AG08396 (cell line): ENCODE measurements around the gene MRPL57.
"Not testable (repeated sequence)": the region's sequence is repeated elsewhere in the genome, so short reads cannot be mapped to it uniquely, and the experiment has no call there.

Source experiments
- DNase-seq: peaks from one replicate; pipeline ENCODE4 v3.0.0; 2012; ENCODE audit warnings: low spot score, mixed read lengths

Gene MRPL57

DNA sequence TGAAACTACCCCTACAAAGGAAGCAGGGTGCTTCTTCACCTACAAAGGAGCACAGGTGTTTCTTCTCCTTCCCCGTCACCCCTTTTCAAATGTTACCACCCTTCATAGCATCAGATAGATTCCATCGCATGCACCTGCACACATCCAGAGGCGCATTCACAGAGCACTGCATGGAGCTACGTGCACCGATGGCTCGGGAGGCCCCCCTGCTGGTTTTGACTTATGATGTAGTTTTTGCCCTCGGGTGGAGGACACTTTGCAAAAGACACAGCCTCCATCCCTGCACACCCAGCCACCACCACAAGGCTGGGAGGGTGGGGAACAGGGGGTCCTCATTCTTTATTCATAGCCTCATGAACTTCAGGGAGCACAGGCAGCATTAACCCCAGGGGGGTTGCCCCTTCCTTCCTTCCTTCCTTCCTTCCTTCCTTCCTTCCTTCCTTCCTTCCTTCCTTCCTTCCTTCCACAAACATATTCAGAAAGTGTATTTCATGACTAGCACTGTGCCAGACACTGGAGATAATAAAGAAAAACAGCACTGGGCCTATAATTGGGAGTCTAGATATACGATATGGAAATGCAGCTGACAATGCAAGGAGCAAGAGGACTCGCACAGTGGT is 21.3 kb downstream of the MRPL57 start:
- not testable (repeated sequence) for DNase-seq

DNA sequence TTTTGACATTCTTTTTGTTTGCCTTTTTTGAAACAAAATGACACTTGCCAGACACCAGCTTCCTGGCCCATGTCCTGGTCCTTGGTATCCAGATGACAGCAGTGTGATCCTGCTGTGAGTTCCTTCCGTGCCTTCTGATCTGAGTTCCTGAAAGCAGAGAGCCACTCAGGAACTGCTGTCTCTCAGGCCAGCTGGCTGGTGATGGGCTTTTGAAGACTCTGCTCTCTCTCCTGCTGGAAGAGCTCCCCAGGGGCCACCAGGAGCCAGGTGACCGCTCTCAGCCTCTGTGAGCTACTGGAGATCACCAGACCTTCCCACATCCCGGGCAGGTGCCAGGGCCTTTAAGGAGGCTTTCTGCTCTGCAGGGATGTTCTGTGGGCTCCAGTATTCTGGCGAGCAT is 21.9 kb downstream of the MRPL57 start:
- DNase-seq = not testable (repeated sequence)

DNA sequence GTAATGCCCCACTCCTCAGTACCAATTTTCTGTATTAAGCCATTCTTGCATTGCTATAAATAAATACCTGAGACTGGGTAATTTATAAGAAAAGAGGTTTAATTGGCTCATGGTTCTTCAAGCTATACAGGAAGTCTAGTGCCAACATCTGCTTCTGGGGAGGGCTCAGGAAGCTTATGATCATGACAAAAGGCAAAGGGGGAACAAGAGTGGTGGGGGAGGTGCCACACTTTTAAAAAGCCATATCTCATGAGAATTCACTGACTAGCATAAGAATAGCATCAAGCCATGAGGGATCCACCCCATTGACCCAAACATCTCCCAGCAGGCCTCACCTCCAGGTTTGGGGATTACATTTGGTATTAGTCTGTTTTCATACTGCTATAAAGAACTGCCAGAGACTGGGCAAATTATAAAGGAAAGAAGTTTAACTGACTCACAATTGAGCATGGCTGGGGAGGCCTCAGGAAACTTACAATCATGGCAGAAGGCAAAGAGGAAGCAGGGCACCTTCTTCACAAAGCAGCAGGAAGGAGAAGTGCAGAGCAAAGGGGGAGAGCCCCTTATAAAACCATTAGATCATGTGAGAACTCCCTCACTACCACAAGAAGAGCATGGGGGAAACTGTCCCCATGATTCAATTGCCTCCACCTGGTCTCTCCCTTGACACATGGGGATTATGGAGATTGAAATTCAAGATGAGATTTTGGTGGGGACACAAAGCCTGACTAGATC is 25.2 kb downstream of the MRPL57 start:
- DNase-seq = not testable (repeated sequence)

GRCh38 chr13:21202767-21203531 is 26.5 kb downstream of the MRPL57 start:
- DNase-seq = no peak

- DNase-seq = no peak
These were observed 32.2 kb downstream of the MRPL57 start for GRCh38 chr13:21208652-21209154.

DNA sequence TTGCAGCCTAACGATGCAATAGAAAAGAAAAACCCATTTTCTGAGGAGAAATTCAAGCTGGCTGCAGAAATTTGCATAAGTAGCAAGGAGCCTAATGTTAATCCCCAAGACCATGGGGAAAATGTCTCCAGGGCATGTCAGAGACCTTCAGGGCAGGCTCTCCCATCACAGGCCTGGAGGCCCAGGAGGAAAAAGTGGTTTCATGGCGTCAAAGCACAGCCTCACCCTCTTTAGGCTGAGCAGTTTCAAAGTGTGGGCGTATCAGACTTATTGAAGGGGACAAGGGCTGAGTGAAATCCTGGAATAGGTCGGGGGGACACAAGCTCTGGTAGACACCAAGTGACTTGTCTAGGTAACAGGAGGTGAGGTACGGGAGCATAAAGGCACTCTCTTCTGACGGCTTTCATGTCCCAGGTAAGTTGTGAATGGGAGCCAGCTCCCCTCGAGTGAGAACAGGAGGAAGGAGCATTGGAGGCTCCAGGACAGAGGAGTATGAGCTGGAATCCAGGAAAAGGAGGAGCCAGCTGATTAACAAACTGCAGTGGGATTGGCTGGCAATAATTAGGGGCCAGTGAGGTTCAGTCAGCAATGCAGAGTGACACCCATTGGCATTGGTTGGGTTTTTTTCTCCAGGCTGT is 35.8 kb downstream of the MRPL57 start:
- no peak for DNase-seq

- DNase-seq = not testable (repeated sequence)
These were observed 39.0 kb downstream of the MRPL57 start for GRCh38 chr13:21215419-21215818.

DNA sequence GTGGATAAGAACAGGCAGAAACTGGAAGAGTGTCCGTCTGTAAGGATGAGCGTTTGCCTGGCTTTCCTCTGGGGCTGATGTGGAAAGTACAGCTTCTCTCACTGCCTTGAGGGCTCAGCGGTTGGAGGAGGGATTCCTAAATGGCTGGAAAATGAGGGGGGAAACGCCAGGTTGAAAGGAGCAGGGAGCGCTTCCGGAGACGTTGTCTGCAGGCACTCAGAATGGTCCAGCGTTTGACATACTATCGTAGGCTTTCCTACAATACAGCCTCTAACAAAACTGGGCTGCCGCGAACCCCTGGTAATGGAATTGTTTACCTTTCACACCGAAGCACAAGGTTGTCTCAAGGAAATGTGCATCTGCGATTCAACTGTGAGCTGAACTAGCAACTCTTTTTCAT is 39.9 kb downstream of the MRPL57 start:
- DNase-seq = no peak

- DNase-seq = no peak
These were observed 42.0 kb downstream of the MRPL57 start for GRCh38 chr13:21218351-21219035.

GRCh38 chr13:21219036-21219381 is 42.6 kb downstream of the MRPL57 start:
- DNase-seq = no peak

DNA sequence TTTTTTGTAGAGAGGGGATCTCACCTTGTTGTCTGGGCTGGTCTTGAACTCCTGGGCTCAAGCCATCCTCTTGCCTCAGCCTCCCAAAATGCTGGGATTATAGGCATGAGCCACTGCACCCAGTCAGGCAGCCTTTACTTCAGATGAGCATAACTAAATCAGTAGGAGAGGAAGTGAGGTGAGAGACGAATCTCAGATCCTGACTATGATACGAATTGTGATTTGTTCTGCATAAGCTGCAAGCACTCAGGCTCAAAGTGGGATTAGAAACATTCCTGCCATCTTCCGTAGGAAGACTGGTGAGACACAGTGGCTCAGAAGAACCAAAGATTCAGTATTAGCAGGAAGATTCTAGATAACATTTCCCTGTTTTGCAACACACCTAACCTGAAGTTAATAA is 43.3 kb downstream of the MRPL57 start:
- DNase-seq = not testable (repeated sequence)

GRCh38 chr13:21221268-21221667 is 44.8 kb downstream of the MRPL57 start:
- DNase-seq = no peak

- no peak for DNase-seq
These were observed 48.6 kb downstream of the MRPL57 start for GRCh38 chr13:21225082-21225481.

DNA sequence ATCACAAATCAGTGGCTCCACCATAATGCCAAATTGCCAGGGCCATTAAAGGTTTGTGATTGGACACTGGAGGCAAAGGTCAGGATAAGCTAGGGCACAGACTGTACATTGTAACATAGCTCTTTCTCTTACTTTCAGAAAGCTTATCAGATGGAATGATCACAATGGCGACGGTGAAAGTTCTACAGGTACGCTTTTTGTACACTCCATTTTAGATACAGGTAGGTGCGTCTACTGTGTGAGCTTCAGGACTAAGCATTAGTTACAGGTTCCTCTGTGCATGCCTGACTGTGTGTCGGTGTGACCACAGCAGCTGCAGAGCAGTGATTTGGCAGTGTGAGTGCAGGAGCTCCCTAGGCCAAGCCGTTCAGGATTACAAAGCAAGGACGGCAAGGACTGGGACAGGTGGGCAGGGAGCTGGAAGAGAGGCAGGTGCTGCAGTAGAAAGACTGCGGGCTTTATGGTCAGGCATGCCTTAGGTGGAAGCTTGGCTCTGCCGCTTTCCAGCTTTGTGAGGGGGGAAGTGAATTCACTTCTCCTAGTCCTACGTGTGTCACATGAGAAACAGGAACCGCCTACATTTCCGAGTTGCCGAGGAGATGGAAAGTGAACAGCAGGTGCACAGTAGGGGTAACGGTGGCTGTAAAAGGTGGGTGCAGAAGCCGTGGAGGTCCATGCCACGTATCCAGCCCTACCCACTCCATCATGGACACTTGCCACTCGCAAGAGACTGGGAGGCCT is 49.6 kb downstream of the MRPL57 start:
- no peak for DNase-seq

- DNase-seq = no peak
These were observed 51.5 kb downstream of the MRPL57 start for GRCh38 chr13:21227917-21228316.
